SK-N-SH (cell line): Measurements from ENCODE around the gene CRACR2A.

Experiments used
- NRF1 ChIP-seq: IDR thresholded peaks from 2 replicates; pipeline ENCODE4 v1.6.1; 2012; ENCODE audit warnings: low read depth, mild to moderate bottlenecking, low read length
- POLR2AphosphoS5 ChIP-seq: IDR thresholded peaks from 2 replicates; pipeline ENCODE4 v1.6.1; 2012; ENCODE audit warnings: low read depth, low read length
- TF ChIP-seq, protein P1 (sequence below): fragments of 200-600 bp; sonication (generic); IDR thresholded peaks from 2 replicates; pipeline ENCODE4 v1.6.1; 2017; ENCODE audit warnings: antibody characterized with exemption, mild to moderate bottlenecking, moderate library complexity

DNA sequence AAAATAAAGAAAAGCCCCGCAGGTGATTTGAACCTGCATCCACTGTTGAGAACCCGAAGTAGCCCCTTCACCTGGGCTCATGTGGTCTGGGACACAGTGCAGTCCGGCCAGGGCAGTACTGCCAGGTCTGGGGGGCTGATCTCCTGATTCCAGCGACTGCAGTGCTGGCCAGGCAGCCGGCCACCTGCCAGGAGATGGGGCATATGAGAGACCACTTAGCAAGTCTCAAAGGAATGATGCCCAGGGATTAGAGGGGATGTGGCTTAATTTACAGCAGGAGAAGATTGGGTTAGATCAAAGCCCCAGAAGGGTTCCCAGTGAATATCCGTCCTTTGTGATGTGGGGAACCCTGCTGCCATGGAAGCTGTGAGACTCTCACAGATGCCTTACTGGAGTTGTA is 148.6 kb downstream of the CRACR2A start:
- no peak for TF ChIP-seq NRF1
- no peak for TF ChIP-seq POLR2AphosphoS5
- TF ChIP-seq, protein P1, sequence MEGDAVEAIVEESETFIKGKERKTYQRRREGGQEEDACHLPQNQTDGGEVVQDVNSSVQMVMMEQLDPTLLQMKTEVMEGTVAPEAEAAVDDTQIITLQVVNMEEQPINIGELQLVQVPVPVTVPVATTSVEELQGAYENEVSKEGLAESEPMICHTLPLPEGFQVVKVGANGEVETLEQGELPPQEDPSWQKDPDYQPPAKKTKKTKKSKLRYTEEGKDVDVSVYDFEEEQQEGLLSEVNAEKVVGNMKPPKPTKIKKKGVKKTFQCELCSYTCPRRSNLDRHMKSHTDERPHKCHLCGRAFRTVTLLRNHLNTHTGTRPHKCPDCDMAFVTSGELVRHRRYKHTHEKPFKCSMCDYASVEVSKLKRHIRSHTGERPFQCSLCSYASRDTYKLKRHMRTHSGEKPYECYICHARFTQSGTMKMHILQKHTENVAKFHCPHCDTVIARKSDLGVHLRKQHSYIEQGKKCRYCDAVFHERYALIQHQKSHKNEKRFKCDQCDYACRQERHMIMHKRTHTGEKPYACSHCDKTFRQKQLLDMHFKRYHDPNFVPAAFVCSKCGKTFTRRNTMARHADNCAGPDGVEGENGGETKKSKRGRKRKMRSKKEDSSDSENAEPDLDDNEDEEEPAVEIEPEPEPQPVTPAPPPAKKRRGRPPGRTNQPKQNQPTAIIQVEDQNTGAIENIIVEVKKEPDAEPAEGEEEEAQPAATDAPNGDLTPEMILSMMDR = no peak
